PC-3 (cell line): Measurements from ENCODE around the gene ISYNA1.

Source experiments
- EZH2 ChIP-seq: fragments of 300-600 bp; sonication (generic); IDR thresholded peaks from one replicate; pipeline ENCODE4 v1.6.1; 2017; ENCODE audit warnings: antibody characterized with exemption, mild to moderate bottlenecking, low read length; ENCODE audit not compliant: unreplicated experiment
- TF ChIP-seq, protein P1 (sequence below): fragments of 300-600 bp; sonication (generic); conservative IDR thresholded peaks from 2 replicates; pipeline ENCODE4 v1.5.1; 2017; ENCODE audit warnings: antibody characterized with exemption, low read depth, mild to moderate bottlenecking, low read length

DNA sequence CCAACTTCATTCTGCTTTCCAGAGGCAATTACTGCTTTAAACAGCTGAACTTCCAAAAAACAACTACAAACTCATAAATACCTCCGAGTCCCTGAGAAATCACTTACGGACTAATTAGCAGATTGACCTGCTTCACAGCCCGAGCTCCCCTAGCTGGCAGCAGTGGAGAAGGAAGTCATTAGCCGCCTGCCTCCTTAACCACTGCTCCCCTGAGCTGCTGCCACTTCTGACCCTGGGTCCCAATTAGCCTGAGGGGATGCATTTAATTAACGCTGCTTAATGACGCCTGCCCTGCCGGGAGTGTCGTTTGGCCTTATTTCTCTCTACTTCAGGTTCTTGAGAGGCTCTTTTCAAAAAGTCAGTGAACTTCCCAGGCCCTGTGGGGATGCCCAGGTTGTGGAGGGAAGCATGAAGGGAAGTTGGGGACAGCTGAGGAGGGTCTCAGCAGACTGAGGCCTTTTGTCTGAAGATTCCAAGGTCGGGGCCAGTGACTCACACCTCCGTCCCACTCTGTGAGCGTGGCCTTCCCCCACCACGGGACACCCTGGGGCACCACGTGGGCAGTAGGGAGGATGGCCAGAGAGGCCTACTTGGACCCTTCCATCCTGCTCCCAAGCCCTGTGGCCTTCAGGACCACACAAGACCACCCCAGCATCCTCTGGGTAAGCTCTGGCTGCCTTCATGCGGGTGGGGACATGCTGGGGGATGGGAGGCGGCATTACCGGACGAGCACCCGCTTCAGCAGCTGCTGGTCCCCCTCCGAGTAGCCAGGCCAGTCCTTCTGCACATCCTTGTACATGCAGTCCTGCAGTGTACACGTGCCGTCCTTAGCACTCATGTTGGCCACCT lies 19.8 kb upstream of the ISYNA1 start:
- TF ChIP-seq, protein P1, sequence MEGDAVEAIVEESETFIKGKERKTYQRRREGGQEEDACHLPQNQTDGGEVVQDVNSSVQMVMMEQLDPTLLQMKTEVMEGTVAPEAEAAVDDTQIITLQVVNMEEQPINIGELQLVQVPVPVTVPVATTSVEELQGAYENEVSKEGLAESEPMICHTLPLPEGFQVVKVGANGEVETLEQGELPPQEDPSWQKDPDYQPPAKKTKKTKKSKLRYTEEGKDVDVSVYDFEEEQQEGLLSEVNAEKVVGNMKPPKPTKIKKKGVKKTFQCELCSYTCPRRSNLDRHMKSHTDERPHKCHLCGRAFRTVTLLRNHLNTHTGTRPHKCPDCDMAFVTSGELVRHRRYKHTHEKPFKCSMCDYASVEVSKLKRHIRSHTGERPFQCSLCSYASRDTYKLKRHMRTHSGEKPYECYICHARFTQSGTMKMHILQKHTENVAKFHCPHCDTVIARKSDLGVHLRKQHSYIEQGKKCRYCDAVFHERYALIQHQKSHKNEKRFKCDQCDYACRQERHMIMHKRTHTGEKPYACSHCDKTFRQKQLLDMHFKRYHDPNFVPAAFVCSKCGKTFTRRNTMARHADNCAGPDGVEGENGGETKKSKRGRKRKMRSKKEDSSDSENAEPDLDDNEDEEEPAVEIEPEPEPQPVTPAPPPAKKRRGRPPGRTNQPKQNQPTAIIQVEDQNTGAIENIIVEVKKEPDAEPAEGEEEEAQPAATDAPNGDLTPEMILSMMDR: no peak
- TF ChIP-seq EZH2: no peak
